Stimulated activated CD8-positive, alpha-beta memory T cell treated with anti-CD3 and anti-CD28 coated beads, Interleukin-7, amount 100 ng/mL, for 24 hours (primary cell): ENCODE results near the gene ARMC7.
"Not testable (repeated sequence)": the region's sequence is repeated elsewhere in the genome, so short reads cannot be mapped to it uniquely, and the experiment has no call there.

Source experiments
- DNase-seq: peaks from one replicate; pipeline ENCODE4 v3.0.0-alpha.2; 2020; ENCODE audit warnings: low read depth

Gene ARMC7

GRCh38 chr17:75154195-75155106 lies 44.7 kb downstream of the ARMC7 start, which contains the start of gene JPT1:
JPT1 (minus strand) TSS chr17:75154512; CDS start chr17:75154397, 115 bp downstream.
- peak; percentile 94 for DNase-seq

DNA sequence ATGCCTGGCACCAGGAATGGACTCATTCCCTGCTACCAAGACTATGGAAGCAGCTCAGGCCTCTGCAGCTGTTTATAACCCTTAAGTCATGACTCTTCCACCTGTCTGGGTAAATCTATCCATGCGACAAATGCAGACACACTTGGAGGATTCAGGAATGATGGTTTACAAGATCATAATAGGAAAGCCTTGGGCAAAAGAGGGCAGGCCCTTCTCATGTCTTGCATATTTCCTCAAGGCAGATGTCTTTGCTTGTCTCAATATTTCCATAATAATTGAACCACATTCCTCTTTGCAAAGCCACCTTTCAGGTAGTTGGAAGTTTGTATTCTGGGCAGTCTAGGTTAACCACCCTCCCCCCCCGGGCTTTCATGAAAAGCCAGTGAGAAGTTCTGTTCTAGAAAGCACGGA lies 45.4 kb downstream of the ARMC7 start:
- no peak for DNase-seq

DNA sequence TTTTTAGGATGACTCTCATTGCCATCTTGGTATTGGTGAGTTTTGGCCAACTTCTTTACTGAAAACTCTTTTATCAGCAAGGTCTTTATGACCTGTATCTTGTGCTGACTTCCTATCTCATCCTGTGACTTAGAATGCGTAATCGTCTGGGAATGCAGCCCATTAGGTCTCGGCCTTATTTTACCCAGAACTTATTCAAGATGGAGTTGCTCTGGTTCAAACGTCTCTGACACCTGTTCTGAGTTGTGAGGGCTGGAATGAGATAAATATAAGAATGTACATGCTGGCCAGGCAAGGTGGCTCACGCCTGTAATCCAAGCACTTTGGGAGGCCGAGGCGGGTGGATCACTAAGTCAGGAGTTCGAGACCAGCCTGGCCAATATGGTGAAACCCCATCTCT lies 48.7 kb downstream of the ARMC7 start:
- DNase-seq: not testable (repeated sequence)

- no peak for DNase-seq
Observed at GRCh38 chr17:75159196-75160031, 49.6 kb downstream of the ARMC7 start.

DNA sequence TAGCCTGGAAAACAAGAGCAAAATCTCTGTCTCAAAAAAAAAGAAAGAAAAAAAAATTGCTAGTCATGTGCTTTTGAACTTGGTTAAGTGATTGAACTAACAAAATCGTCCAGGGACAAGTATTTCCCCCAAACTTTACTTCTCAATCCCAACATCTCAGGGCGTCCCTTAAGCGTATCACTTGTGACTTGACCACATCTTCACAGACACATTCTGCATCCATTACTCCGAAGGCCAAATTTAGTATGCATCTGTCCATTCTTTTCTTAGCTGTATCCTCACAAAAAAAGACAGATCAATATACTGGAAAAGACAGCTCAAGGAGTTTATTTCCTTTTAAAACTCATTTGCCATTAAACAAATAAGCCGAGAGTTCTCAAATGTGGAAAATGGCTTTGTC lies 50.4 kb downstream of the ARMC7 start:
- DNase-seq: no peak

DNA sequence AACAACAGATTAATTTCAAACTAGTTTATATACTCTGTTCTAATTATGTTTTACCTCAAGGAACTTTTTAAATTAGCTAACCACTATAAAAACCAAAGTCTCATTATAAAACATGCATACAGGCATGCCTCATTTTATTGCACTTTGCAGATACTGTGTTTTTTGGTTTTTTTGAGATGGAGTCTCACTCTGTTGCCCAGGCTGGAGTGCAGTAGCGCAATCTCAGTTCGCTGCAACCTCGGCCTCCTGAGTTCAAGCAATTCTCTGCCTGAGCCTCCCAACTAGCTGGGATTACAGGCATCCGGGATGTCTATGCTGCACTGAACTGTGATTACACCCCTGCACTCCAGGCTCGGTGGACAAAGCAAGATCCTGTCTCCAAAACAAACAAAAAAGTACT lies 53.3 kb downstream of the ARMC7 start:
- DNase-seq: no peak

DNA sequence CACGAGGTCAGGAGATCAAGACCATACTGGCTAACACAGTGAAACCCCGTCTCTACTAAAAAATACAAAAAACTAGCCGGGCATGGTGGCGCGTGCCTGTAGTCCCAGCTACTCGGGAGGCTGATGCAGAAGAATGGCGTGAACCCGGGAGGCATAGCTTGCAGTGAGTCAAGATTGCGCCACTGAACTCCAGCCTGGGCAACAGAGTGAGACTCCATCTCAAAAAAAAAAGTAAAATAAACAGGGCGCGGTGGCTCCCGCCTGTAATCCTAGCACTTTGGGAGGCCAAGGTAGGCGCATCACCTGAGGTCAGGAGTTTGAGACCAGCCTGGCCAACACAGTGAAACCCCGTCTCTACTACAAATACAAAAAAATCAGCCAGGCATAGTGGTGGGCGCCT lies 54.8 kb downstream of the ARMC7 start:
- not testable (repeated sequence) for DNase-seq

- DNase-seq: no peak
Observed at GRCh38 chr17:75168998-75169397, 59.2 kb downstream of the ARMC7 start.

GRCh38 chr17:75173526-75173925 lies 63.8 kb downstream of the ARMC7 start:
- no peak for DNase-seq

GRCh38 chr17:75174996-75175395 lies 65.2 kb downstream of the ARMC7 start:
- no peak for DNase-seq

- DNase-seq: no peak
Observed at GRCh38 chr17:75176625-75177024, 66.9 kb downstream of the ARMC7 start.

- DNase-seq: no peak
Observed at GRCh38 chr17:75178453-75178852, 68.7 kb downstream of the ARMC7 start.
